ENCODE results near the gene EPB41L5.
"Not testable (repeated sequence)": the region's sequence is repeated elsewhere in the genome, so short reads cannot be mapped to it uniquely, and the experiment has no call there.

Gene EPB41L5

DNA sequence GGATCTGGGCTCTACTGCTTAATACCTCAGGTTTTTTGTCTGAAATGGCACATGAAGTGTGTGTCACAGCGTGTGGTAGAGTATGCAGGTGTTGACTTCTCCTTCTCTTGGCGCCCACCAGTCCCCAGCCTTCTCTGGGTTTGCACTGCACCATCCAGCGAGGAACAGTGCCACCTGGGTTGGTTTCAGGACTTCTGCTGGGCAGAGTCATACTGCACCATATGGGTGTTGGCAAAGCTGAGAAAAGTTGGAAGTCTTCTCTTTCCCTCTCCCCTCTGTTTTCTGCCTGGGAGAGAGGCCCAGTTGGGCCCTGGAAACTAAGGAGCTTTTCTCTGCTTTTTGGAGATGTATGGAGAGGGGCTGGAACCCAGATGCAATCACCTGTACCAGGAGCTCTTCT, 166.5 kb downstream of the EPB41L5 start:
- peaks cover 3% of the 10 kb centered on the region for H3K4me1 ChIP-seq (ENCODE audit: control insufficient read depth, insufficient read depth, low read length)
- no peak for DNase-seq (ENCODE audit: low read depth)

DNA sequence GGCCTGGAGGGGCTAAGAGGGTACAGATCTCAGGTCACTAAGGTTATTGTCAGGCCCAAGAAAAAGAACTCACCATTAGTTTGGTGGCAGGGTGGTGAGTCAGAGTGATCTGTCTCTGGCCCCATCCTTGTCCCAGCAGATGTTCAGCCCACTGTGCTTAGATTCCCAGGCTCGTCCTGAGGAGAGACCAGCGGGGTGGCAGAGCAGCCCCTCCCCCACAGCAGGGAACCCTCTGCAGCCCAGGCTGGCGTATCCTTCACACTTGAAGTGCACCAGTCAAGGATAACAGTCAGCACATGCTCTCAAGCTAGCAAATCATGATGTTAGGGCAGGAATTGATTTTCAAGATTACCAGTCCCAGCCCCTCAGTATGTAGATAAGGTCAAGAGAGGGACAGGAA, 167.2 kb downstream of the EPB41L5 start:
- Histone ChIP-seq H3K36me3 (ENCODE audit: control insufficient read depth, insufficient read depth, low read length, severe bottlenecking) (no peaks in the 10 kb centered on the region), H3K9ac (ENCODE audit: low read length) (no peak overlapping the region), H3K4me3 (ENCODE audit: low read length) (no peak overlapping the region), H3K9me3 (ENCODE audit: control insufficient read depth, low read length) (no peaks in the 10 kb centered on the region), H3K27me3 (replicated peaks; ENCODE audit: control insufficient read depth, insufficient read depth, low read length) (no peaks in the 10 kb centered on the region), H3K4me1 (ENCODE audit: control insufficient read depth, insufficient read depth, low read length) (no peaks in the 10 kb centered on the region)
- no peak for DNase-seq (ENCODE audit: low read depth)

More for the DNA sequence above, 166.5 kb downstream of the EPB41L5 start:
- H3K4me3 ChIP-seq (ENCODE audit: low read length), result no peak overlapping the region
- H3K9ac ChIP-seq (ENCODE audit: low read length), result no peak overlapping the region
- H3K27me3 ChIP-seq (replicated peaks; ENCODE audit: control insufficient read depth, insufficient read depth, low read length), result no peaks in the 10 kb centered on the region
- H3K36me3 ChIP-seq (ENCODE audit: control insufficient read depth, insufficient read depth, low read length, severe bottlenecking), result no peaks in the 10 kb centered on the region
- H3K9me3 ChIP-seq (ENCODE audit: control insufficient read depth, low read length), result no peaks in the 10 kb centered on the region

DNA sequence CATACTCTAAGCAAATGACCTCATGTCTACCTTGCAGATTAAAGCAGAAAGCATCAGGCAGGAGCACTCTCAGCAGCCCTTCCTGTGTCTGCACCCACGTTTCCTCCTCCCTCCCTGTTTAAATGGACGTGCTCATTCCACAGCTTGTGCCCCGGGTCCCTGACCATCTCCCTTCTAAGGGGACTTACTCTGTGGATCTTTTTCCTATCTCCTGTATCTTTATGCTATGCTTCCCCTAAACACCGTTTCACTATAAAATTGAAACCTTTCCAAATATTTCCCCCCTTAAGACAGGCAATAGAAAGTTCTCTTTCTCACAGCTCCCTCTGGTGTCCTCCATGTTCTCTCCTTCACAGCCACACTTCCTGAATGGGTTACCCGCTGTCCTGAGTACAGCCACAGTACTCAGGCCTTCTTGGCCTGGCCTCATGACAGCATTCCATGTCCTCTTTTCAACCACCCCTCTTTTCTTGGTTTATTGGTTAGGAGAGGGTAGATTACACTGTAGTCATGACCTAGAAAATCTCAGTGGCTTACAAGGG, 169.2 kb downstream of the EPB41L5 start:
- Histone ChIP-seq H3K4me3 (ENCODE audit: low read length) (no peak overlapping the region), H3K9ac (ENCODE audit: low read length) (no peak overlapping the region), H3K9me3 (ENCODE audit: control insufficient read depth, low read length) (no peaks in the 10 kb centered on the region)

DNA sequence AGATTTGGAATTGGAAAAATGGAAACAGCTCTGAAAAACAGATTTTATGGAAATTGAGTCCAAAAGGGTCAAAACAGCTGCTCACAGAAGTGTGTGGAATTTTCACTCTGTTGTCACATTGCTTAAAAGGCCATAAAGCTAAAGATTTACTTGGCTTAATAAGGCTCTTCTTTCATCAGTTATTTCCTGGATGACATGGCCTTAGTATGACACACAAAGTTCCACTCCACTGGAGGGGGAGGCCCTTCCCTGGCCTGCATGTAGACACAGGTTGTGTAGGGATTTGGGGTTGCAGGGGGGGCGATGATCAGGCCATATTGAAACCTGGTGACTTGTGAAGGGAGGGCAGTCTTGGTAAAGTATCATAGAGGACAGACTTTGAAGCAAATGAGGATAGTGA, 176.3 kb downstream of the EPB41L5 start:
- no peak for DNase-seq (ENCODE audit: low read depth)
- Histone ChIP-seq H3K36me3 (ENCODE audit: control insufficient read depth, insufficient read depth, low read length, severe bottlenecking) (no peaks in the 10 kb centered on the region), H3K4me3 (ENCODE audit: low read length) (no peak overlapping the region), H3K4me1 (ENCODE audit: control insufficient read depth, insufficient read depth, low read length) (no peaks in the 10 kb centered on the region), H3K9ac (ENCODE audit: low read length) (no peak overlapping the region), H3K27me3 (replicated peaks; ENCODE audit: control insufficient read depth, insufficient read depth, low read length) (no peaks in the 10 kb centered on the region), H3K9me3 (ENCODE audit: control insufficient read depth, low read length) (peaks cover 13% of the 10 kb centered on the region)

More for the DNA sequence above, 169.2 kb downstream of the EPB41L5 start:
- DNase-seq (ENCODE audit: low read depth), result no peak
- no peaks in the 10 kb centered on the region for H3K4me1 ChIP-seq (ENCODE audit: control insufficient read depth, insufficient read depth, low read length)
- H3K27me3 ChIP-seq (replicated peaks; ENCODE audit: control insufficient read depth, insufficient read depth, low read length), result no peaks in the 10 kb centered on the region
- no peaks in the 10 kb centered on the region for H3K36me3 ChIP-seq (ENCODE audit: control insufficient read depth, insufficient read depth, low read length, severe bottlenecking)

DNA sequence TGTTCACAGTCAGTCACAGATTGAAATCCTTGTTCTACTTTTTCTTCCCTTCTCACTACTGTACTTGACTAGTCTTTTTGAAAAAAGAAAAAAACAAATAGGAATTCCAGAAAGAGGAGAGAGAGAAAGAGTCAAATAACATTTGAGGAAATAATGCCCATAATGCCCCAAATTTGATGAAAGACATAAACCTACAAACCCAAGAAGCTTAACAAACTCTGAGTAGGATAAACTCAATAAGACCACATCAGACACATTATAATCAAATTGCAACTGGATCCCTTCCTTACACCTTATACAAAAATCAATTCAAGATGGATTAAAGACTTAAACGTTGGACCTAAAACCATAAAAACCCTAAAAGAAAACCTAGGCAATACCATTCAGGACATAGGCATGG, 179.4 kb downstream of the EPB41L5 start:
- no peak overlapping the region for H3K9ac ChIP-seq (ENCODE audit: low read length)
- no peaks in the 10 kb centered on the region for H3K36me3 ChIP-seq (ENCODE audit: control insufficient read depth, insufficient read depth, low read length, severe bottlenecking)
- no peaks in the 10 kb centered on the region for H3K27me3 ChIP-seq (replicated peaks; ENCODE audit: control insufficient read depth, insufficient read depth, low read length)
- H3K4me3 ChIP-seq (ENCODE audit: low read length), result no peak overlapping the region
- H3K9me3 ChIP-seq (ENCODE audit: control insufficient read depth, low read length), result peaks cover 13% of the 10 kb centered on the region
- H3K4me1 ChIP-seq (ENCODE audit: control insufficient read depth, insufficient read depth, low read length), result no peaks in the 10 kb centered on the region
- DNase-seq (ENCODE audit: low read depth), result no peak

DNA sequence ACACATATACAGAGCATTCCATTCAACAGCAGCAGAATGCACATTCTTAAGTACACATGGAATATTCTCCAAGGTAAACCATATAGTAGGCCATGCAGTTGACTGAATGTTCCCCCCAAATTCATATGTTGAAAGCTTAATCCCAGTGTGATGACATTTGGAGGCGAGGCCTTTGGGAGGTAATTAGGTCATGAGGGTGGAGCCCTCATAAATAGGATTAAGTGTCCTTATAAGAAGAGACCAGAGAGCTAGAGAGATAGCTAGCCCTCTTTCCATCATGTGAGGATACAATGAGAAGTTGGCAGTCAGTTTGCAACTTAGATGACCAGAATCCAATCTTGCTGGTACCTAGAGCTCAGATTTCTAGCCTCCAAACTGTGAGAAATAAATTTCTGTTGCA, 182.7 kb downstream of the EPB41L5 start:
- Histone ChIP-seq H3K4me1 (ENCODE audit: control insufficient read depth, insufficient read depth, low read length) (no peaks in the 10 kb centered on the region), H3K27me3 (replicated peaks; ENCODE audit: control insufficient read depth, insufficient read depth, low read length) (no peaks in the 10 kb centered on the region), H3K9me3 (ENCODE audit: control insufficient read depth, low read length) (peaks cover 28% of the 10 kb centered on the region), H3K36me3 (ENCODE audit: control insufficient read depth, insufficient read depth, low read length, severe bottlenecking) (no peaks in the 10 kb centered on the region), H3K4me3 (ENCODE audit: low read length) (no peak overlapping the region), H3K9ac (ENCODE audit: low read length) (no peak overlapping the region)
- no peak for DNase-seq (ENCODE audit: low read depth)

DNA sequence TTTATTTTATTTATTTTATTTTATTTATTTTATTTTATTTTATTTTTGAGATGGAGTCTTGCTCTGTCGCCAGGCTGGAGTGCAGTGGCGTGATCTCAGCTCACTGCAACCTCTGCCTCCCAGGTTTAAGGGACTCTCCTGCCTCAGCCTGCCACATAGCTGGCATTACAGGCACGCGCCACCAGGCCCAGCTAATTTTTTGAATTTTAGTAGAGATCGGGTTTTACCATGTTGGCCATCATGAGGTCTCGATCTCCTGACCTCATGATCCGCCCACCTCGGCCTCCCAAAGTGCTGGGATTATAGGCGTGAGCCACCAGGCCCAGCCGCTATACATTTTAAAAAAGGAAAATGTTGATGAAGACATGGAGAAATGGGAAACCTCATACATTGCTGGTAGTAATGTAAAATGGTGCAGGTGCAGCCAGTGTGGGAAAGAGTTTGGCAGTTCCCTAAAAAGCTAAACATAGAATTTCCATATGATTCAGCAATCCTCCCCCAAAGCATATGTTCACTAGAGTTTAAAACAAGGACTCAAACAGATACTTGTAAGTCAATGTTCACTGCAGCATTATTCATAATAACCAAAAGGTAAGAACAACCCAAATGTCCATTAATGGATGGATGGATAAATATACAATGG, 187.1 kb downstream of the EPB41L5 start:
- H3K9ac ChIP-seq (ENCODE audit: low read length); H3K4me1 ChIP-seq (ENCODE audit: control insufficient read depth, insufficient read depth, low read length); H3K4me3 ChIP-seq (ENCODE audit: low read length); H3K27me3 ChIP-seq (replicated peaks; ENCODE audit: control insufficient read depth, insufficient read depth, low read length); H3K36me3 ChIP-seq (ENCODE audit: control insufficient read depth, insufficient read depth, low read length, severe bottlenecking); DNase-seq (ENCODE audit: low read depth): not testable (repeated sequence)
- peaks cover 15% of the 10 kb centered on the region for H3K9me3 ChIP-seq (ENCODE audit: control insufficient read depth, low read length)

DNA sequence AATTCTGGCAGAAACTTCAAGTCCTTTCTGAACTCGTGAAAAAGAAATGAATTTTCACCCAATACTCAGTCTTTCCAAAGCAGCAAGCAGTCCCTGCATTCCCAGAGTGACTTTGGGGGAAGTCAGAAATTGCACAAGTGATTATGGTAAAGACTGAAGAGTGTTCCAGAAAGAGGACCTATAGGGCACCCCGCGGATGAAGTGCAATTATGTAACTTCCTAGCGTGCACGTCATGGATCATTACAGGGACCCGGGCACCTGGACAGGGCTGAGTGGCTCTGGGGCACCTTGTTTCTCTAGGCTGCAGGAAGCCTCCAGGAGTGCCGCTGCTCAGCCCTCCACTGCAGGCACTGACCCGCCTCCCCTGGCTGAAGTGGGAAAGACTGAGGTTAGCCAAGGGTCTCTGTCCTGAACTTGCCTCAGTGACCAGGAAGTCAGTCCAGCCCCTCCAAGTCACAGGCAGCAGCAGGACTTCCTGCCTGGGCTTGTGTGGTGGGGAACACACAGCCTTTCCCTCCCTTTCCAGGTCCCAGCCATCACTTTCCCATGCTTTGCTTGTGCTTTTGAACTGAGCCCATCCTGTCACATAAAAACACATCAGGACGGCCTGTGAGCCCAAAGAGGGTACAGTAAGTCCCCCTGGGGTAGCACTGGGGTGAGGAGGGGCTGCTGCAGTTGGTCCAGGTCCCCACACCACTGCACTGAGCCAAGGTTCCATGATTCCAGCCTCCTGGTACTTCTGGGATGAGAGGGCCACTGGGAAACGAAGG, 190.6 kb downstream of the EPB41L5 start:
- peaks cover 6% of the 10 kb centered on the region for H3K9me3 ChIP-seq (ENCODE audit: control insufficient read depth, low read length)
- H3K4me1 ChIP-seq (ENCODE audit: control insufficient read depth, insufficient read depth, low read length), result peaks cover 7% of the 10 kb centered on the region
- peaks cover 4% of the 10 kb centered on the region for H3K27me3 ChIP-seq (replicated peaks; ENCODE audit: control insufficient read depth, insufficient read depth, low read length)
- no peaks in the 10 kb centered on the region for H3K36me3 ChIP-seq (ENCODE audit: control insufficient read depth, insufficient read depth, low read length, severe bottlenecking)
- peak; percentile 28 for DNase-seq (ENCODE audit: low read depth)
- H3K9ac ChIP-seq (ENCODE audit: low read length), result peak overlapping the region; percentile 25
- H3K4me3 ChIP-seq (ENCODE audit: low read length), result peak overlapping the region; percentile 41

DNA sequence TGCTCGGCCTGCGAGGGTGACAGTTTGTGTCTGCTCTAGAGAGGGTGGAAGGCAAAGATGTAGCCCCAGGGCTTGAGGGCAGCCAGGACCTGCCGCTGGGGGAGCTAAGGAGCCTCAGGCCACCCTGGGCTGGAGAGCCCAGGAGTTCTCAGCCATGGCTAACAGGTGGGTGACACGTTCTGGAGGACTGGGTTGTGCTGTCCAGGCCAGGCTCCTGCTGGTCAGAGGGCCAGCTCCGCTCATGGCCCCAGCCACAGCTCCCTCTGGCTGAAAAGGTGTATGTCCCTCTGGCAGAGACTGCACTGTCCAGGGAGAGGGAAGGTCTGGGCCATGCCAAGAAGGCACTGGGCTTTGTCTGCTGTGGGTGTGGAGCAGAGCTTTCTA, 191.1 kb downstream of the EPB41L5 start:
- peaks cover 7% of the 10 kb centered on the region for H3K4me1 ChIP-seq (ENCODE audit: control insufficient read depth, insufficient read depth, low read length)
- no peaks in the 10 kb centered on the region for H3K9me3 ChIP-seq (ENCODE audit: control insufficient read depth, low read length)
- H3K36me3 ChIP-seq (ENCODE audit: control insufficient read depth, insufficient read depth, low read length, severe bottlenecking), result no peaks in the 10 kb centered on the region
- no peak overlapping the region for H3K9ac ChIP-seq (ENCODE audit: low read length)
- no peak for DNase-seq (ENCODE audit: low read depth)
- H3K4me3 ChIP-seq (ENCODE audit: low read length), result no peak overlapping the region
- peaks cover 4% of the 10 kb centered on the region for H3K27me3 ChIP-seq (replicated peaks; ENCODE audit: control insufficient read depth, insufficient read depth, low read length)

DNA sequence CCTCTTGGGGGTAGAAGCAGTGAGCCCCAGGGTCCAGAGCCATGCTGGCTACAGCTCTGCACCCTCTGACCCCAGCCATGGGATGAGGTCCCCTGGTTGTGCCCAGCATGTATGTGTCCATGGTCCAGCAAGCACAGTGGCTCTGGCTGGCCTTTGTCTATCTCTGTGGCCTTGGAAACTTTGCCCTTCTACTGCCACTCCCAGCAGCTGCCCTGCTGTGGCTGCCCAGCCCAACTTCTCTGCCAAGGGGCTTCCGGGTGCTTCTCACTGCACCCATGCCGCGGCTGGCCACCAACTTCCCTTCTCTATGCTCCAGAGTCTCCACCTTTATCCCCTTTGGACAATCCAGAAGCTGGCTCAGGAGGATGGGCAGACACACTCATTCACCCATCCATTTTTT, 191.5 kb downstream of the EPB41L5 start:
- Histone ChIP-seq H3K36me3 (ENCODE audit: control insufficient read depth, insufficient read depth, low read length, severe bottlenecking) (no peaks in the 10 kb centered on the region), H3K4me3 (ENCODE audit: low read length) (no peak overlapping the region)
- no peak for DNase-seq (ENCODE audit: low read depth)

DNA sequence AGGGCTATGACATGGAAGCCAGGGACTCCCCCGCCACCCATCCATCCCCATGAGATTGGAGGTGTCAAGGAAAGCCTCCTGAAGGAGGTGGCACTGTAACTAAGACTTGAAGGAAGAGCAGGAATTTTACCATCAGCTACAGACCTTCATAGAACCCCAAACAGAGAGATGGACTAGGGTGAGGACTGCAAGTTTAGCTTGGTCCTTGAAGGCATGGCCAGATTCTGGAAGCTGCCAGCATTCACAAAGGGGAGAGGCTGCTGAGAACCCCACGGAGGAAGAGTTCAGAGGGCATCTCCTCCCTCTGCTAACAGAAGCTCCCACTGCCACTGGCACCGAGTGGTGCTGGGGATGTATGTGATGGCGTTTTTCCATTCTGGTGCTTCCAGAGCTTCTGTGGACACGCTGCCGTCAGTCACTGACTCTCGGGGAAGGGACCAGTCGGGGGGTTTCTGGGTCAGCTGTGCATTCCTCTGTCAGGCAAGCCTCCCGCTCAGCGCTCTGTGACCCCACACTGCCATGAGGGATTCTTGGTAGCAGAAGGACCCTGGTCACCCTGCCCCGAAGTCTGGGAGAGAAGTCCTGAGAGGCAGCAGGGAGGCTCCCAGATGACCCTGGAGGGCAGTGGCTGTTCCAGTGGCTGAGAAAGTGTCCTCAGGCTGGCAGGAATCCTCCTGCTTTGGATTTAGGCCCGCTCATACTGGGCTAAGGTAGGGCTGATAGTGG, 192.2 kb downstream of the EPB41L5 start:
- no peaks in the 10 kb centered on the region for H3K36me3 ChIP-seq (ENCODE audit: control insufficient read depth, insufficient read depth, low read length, severe bottlenecking)
- no peak overlapping the region for H3K4me3 ChIP-seq (ENCODE audit: low read length)
- no peak overlapping the region for H3K9ac ChIP-seq (ENCODE audit: low read length)
- no peak for DNase-seq (ENCODE audit: low read depth)
- H3K4me1 ChIP-seq (ENCODE audit: control insufficient read depth, insufficient read depth, low read length), result peaks cover 7% of the 10 kb centered on the region
- H3K27me3 ChIP-seq (replicated peaks; ENCODE audit: control insufficient read depth, insufficient read depth, low read length), result peaks cover 4% of the 10 kb centered on the region
- no peaks in the 10 kb centered on the region for H3K9me3 ChIP-seq (ENCODE audit: control insufficient read depth, low read length)

More for the DNA sequence above, 191.5 kb downstream of the EPB41L5 start:
- H3K9me3 ChIP-seq (ENCODE audit: control insufficient read depth, low read length), result no peaks in the 10 kb centered on the region
- peaks cover 4% of the 10 kb centered on the region for H3K27me3 ChIP-seq (replicated peaks; ENCODE audit: control insufficient read depth, insufficient read depth, low read length)
- H3K4me1 ChIP-seq (ENCODE audit: control insufficient read depth, insufficient read depth, low read length), result peaks cover 7% of the 10 kb centered on the region
- H3K9ac ChIP-seq (ENCODE audit: low read length), result no peak overlapping the region

Data from adipocyte (in vitro differentiated cells).